ENCODE data around the gene RNASE12.
A peak's percentile ranks its signal among the peaks of the same experiment; 100 is the strongest.

Gene RNASE12

GRCh38 chr14:20632831-20633691 is 41.9 kb upstream of the RNASE12 start (continued):
- TF ChIP-seq, protein P1, sequence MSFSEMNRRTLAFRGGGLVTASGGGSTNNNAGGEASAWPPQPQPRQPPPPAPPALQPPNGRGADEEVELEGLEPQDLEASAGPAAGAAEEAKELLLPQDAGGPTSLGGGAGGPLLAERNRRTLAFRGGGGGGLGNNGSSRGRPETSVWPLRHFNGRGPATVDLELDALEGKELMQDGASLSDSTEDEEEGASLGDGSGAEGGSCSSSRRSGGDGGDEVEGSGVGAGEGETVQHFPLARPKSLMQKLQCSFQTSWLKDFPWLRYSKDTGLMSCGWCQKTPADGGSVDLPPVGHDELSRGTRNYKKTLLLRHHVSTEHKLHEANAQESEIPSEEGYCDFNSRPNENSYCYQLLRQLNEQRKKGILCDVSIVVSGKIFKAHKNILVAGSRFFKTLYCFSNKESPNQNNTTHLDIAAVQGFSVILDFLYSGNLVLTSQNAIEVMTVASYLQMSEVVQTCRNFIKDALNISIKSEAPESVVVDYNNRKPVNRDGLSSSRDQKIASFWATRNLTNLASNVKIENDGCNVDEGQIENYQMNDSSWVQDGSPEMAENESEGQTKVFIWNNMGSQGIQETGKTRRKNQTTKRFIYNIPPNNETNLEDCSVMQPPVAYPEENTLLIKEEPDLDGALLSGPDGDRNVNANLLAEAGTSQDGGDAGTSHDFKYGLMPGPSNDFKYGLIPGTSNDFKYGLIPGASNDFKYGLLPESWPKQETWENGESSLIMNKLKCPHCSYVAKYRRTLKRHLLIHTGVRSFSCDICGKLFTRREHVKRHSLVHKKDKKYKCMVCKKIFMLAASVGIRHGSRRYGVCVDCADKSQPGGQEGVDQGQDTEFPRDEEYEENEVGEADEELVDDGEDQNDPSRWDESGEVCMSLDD (tag by site-specific recombination; IDR thresholded peaks at IDR 0.05): peak; percentile 40; the same call in 1 of the 2 replicates
- TF ChIP-seq, protein P2, sequence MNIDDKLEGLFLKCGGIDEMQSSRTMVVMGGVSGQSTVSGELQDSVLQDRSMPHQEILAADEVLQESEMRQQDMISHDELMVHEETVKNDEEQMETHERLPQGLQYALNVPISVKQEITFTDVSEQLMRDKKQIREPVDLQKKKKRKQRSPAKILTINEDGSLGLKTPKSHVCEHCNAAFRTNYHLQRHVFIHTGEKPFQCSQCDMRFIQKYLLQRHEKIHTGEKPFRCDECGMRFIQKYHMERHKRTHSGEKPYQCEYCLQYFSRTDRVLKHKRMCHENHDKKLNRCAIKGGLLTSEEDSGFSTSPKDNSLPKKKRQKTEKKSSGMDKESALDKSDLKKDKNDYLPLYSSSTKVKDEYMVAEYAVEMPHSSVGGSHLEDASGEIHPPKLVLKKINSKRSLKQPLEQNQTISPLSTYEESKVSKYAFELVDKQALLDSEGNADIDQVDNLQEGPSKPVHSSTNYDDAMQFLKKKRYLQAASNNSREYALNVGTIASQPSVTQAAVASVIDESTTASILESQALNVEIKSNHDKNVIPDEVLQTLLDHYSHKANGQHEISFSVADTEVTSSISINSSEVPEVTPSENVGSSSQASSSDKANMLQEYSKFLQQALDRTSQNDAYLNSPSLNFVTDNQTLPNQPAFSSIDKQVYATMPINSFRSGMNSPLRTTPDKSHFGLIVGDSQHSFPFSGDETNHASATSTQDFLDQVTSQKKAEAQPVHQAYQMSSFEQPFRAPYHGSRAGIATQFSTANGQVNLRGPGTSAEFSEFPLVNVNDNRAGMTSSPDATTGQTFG (tag by site-specific recombination; IDR thresholded peaks at IDR 0.05; ENCODE audit: borderline replicate concordance): no peak
- TF ChIP-seq MZF1 (tag by site-specific recombination; IDR thresholded peaks at IDR 0.05; ENCODE audit: borderline replicate concordance): peak; percentile 73; the same call in 1 of the 2 replicates
- no peak for TF ChIP-seq KLF9 (tag by site-specific recombination; IDR thresholded peaks at IDR 0.05; ENCODE audit: low read depth)
- TF ChIP-seq KLF7 (tag by site-specific recombination; IDR thresholded peaks at IDR 0.05; ENCODE audit: borderline replicate concordance): no peak
- TF ChIP-seq ZNF24 (tag by site-specific recombination; IDR thresholded peaks at IDR 0.05): 0 out of 2 replicates have a peak, but pooled peaks have one; percentile 74
- no peak for TF ChIP-seq ZNF174 (tag by site-specific recombination; IDR thresholded peaks at IDR 0.05)
- no peak for TF ChIP-seq ZNF350 (tag by site-specific recombination; IDR thresholded peaks at IDR 0.05)
- TF ChIP-seq, protein P3, sequence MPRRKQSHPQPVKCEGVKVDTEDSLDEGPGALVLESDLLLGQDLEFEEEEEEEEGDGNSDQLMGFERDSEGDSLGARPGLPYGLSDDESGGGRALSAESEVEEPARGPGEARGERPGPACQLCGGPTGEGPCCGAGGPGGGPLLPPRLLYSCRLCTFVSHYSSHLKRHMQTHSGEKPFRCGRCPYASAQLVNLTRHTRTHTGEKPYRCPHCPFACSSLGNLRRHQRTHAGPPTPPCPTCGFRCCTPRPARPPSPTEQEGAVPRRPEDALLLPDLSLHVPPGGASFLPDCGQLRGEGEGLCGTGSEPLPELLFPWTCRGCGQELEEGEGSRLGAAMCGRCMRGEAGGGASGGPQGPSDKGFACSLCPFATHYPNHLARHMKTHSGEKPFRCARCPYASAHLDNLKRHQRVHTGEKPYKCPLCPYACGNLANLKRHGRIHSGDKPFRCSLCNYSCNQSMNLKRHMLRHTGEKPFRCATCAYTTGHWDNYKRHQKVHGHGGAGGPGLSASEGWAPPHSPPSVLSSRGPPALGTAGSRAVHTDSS (tag by site-specific recombination; IDR thresholded peaks at IDR 0.05): peak; percentile 84
- TF ChIP-seq ZBTB48 (tag by site-specific recombination; IDR thresholded peaks at IDR 0.05): peak; percentile 27; the same call in 1 of the 2 replicates
- TF ChIP-seq PRDM1 (tag by site-specific recombination; IDR thresholded peaks at IDR 0.05): peak; percentile 43; the same call in 1 of the 2 replicates
- no peak for TF ChIP-seq ZNF221 (tag by site-specific recombination; IDR thresholded peaks at IDR 0.05; ENCODE audit: borderline replicate concordance)
- peak; percentile 6 for TF ChIP-seq ZNF510 (tag by site-specific recombination; IDR thresholded peaks at IDR 0.05; ENCODE audit: insufficient replicate concordance)
- TF ChIP-seq ZNF692 (tag by site-specific recombination; IDR thresholded peaks at IDR 0.05): peak; percentile 78
- peak; percentile 79 for TF ChIP-seq KLF10 (tag by site-specific recombination; IDR thresholded peaks at IDR 0.05)
- TF ChIP-seq KLF8 (tag by site-specific recombination; IDR thresholded peaks at IDR 0.05): peak; percentile 50; the same call in 1 of the 2 replicates
- no peak; the same call in 1 of the 2 replicates for TF ChIP-seq ZNF501 (tag by site-specific recombination; IDR thresholded peaks at IDR 0.05)
- no peak for TF ChIP-seq ZNF354C (tag by site-specific recombination; IDR thresholded peaks at IDR 0.05; ENCODE audit: borderline replicate concordance, low read depth)
- TF ChIP-seq ZNF585B (tag by site-specific recombination; IDR thresholded peaks at IDR 0.05): no peak
- TF ChIP-seq, protein P4, sequence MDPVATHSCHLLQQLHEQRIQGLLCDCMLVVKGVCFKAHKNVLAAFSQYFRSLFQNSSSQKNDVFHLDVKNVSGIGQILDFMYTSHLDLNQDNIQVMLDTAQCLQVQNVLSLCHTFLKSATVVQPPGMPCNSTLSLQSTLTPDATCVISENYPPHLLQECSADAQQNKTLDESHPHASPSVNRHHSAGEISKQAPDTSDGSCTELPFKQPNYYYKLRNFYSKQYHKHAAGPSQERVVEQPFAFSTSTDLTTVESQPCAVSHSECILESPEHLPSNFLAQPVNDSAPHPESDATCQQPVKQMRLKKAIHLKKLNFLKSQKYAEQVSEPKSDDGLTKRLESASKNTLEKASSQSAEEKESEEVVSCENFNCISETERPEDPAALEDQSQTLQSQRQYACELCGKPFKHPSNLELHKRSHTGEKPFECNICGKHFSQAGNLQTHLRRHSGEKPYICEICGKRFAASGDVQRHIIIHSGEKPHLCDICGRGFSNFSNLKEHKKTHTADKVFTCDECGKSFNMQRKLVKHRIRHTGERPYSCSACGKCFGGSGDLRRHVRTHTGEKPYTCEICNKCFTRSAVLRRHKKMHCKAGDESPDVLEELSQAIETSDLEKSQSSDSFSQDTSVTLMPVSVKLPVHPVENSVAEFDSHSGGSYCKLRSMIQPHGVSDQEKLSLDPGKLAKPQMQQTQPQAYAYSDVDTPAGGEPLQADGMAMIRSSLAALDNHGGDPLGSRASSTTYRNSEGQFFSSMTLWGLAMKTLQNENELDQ (tag by site-specific recombination; IDR thresholded peaks at IDR 0.05; ENCODE audit: low read depth): no peak
- no peak for TF ChIP-seq ZNF830 (tag by site-specific recombination; IDR thresholded peaks at IDR 0.05; ENCODE audit: low read depth)
- peak; percentile 72 for TF ChIP-seq SP7 (tag by site-specific recombination; IDR thresholded peaks at IDR 0.05)

Data from HEK293 (cell line).